A673 (cell line): Measurements from ENCODE around the gene AUNIP.

Experiments
- EZH2 ChIP-seq: fragments of 200-600 bp; sonication (generic); IDR thresholded peaks from 2 replicates; pipeline ENCODE4 v1.6.1; 2017; ENCODE audit warnings: borderline replicate concordance, low read depth, mild to moderate bottlenecking, mixed read lengths, antibody characterized with exemption, low read length; ENCODE audit not compliant: poor library complexity, severe bottlenecking
- TF ChIP-seq, protein P1 (sequence below): fragments of 300-800, 200-600 bp; sonication (generic); conservative IDR thresholded peaks from 2 replicates; pipeline ENCODE4 v1.5.1; 2017; ENCODE audit warnings: low read depth, mild to moderate bottlenecking, antibody characterized with exemption, low read length, moderate library complexity, mixed read lengths

- TF ChIP-seq, protein P1, sequence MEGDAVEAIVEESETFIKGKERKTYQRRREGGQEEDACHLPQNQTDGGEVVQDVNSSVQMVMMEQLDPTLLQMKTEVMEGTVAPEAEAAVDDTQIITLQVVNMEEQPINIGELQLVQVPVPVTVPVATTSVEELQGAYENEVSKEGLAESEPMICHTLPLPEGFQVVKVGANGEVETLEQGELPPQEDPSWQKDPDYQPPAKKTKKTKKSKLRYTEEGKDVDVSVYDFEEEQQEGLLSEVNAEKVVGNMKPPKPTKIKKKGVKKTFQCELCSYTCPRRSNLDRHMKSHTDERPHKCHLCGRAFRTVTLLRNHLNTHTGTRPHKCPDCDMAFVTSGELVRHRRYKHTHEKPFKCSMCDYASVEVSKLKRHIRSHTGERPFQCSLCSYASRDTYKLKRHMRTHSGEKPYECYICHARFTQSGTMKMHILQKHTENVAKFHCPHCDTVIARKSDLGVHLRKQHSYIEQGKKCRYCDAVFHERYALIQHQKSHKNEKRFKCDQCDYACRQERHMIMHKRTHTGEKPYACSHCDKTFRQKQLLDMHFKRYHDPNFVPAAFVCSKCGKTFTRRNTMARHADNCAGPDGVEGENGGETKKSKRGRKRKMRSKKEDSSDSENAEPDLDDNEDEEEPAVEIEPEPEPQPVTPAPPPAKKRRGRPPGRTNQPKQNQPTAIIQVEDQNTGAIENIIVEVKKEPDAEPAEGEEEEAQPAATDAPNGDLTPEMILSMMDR, result 0 out of 2 replicates have a peak, but pooled peaks have one; percentile 28
- TF ChIP-seq EZH2, result no peak
Measured at GRCh38 chr1:25875154-25875855, 16.0 kb upstream of the AUNIP start, which contains the start of gene PAQR7.
